K562 (cell line): ENCODE measurements around the gene ADGRB3. TPM values are rescaled to one million over a fixed set of nuclear protein-coding genes. Genes with fewer than 3 reads are reported as not detected.

Source experiments
- BCOR ChIP-seq: fragments of 450-650 bp; IDR thresholded peaks from 2 replicates; pipeline ENCODE4 v1.6.1; 2016
- HDAC3 ChIP-seq: fragments of 450-650 bp; IDR thresholded peaks from 2 replicates; pipeline ENCODE4 v1.6.1; 2018; ENCODE audit warnings: borderline replicate concordance, mild to moderate bottlenecking, moderate library complexity; ENCODE audit not compliant: partially characterized antibody
- HOXB6 ChIP-seq: fragments of 250-450 bp; sonication (Bioruptor Pico); IDR thresholded peaks from 2 replicates; pipeline ENCODE4 v1.5.1; 2022; ENCODE audit warnings: mild to moderate bottlenecking, borderline replicate concordance
- KDM1A ChIP-seq, 2 experiments: fragments of 450-650 bp; IDR thresholded peaks; 2 replicates each; pipeline ENCODE4 v1.6.1; 2016; ENCODE audit warnings: mild to moderate bottlenecking in 2 of 2
- MEF2A ChIP-seq: IDR thresholded peaks from 2 replicates; pipeline ENCODE4 v1.6.1; 2011; ENCODE audit warnings: low read depth, mild to moderate bottlenecking, low read length, moderate library complexity; ENCODE audit not compliant: control insufficient read depth
- NR3C1 ChIP-seq: sonication (generic); formaldehyde crosslinking; IDR thresholded peaks from 2 replicates; pipeline ENCODE4 v1.8.1; 2022; ENCODE audit warnings: missing genetic modification reagents
- SMAD1 ChIP-seq: fragments of 150-350 bp; IDR thresholded peaks from 2 replicates; pipeline ENCODE4 v1.6.1; 2014; ENCODE audit warnings: low read length, low read depth; ENCODE audit not compliant: partially characterized antibody
- SNIP1 ChIP-seq: fragments of 450-650 bp; IDR thresholded peaks from 2 replicates; pipeline ENCODE4 v1.7.1; 2017; ENCODE audit warnings: low read depth, mild to moderate bottlenecking
- TFAM ChIP-seq: fragments of 250-450 bp; sonication (Bioruptor Pico); conservative IDR thresholded peaks from 2 replicates; pipeline ENCODE4 v1.5.0; 2021; ENCODE audit warnings: mild to moderate bottlenecking, moderate library complexity
- ZFP1 ChIP-seq: fragments of 450-650 bp; formaldehyde crosslinking; IDR thresholded peaks from 2 replicates; pipeline ENCODE4 v1.4.0; 2020; ENCODE audit warnings: mild to moderate bottlenecking, mixed read lengths
- ZNF253 ChIP-seq: fragments of 250-450 bp; sonication (Bioruptor Pico); conservative IDR thresholded peaks from 2 replicates; pipeline ENCODE4 v1.6.1; 2021; ENCODE audit warnings: mild to moderate bottlenecking
- ZNF41 ChIP-seq: fragments of 250-450 bp; sonication (Bioruptor Pico); conservative IDR thresholded peaks from 2 replicates; pipeline ENCODE4 v1.4.0; 2020; ENCODE audit warnings: mild to moderate bottlenecking
- ZNF764 ChIP-seq: fragments of 250-450 bp; sonication (Bioruptor Pico); IDR thresholded peaks from 2 replicates; pipeline ENCODE4 v1.4.0; 2020; ENCODE audit warnings: low read depth, mild to moderate bottlenecking, moderate library complexity
- ZNF780A ChIP-seq: fragments of 250-450 bp; sonication (Bioruptor Pico); IDR thresholded peaks from 2 replicates; pipeline ENCODE4 v1.5.0; 2021; ENCODE audit warnings: mild to moderate bottlenecking
- polyA plus RNA-seq, 8 experiments: library from polyadenylated mRNA; depleted of rRNA in 4 of 8; stranded (reverse) in 5 of 8; unstranded in 3 of 8; fragments of >200 nt; fragmentation: Nextera tagmentation in 2 of 8; fragmentation: Illumina TruSeq in 1 of 8; extraction: Ambion mirVana in 2 of 8; extraction: Trizol in 1 of 8; gene quantifications; 2 replicates each; pipeline versions ENCODE4 v1.2.1 to v1.2.3, GENCODE V29; 2011 to 2014; ENCODE audit warnings: inconsistent platforms in 1 of 8, missing spikeins in 1 of 8
- total RNA-seq, 7 experiments: library from RNA; depleted of rRNA in 6 of 7; stranded (reverse); fragments of >200 nt in 6 of 7; fragmentation: Illumina TruSeq in 2 of 7; extraction: Trizol in 2 of 7; gene quantifications; 2 replicates each; pipeline versions ENCODE4 v1.2.1 to v1.2.3, GENCODE V29; 2011 to 2021; ENCODE audit warnings: low replicate concordance in 1 of 7
- TF ChIP-seq, protein P1 (sequence below): fragments of 200-400 bp; formaldehyde crosslinking; IDR thresholded peaks from 2 replicates; pipeline ENCODE4 v1.6.1; 2017; ENCODE audit warnings: mild to moderate bottlenecking, low read depth, low read length, moderate library complexity
- TF ChIP-seq, protein P2 (sequence below): sonication (generic); formaldehyde crosslinking; IDR thresholded peaks from 2 replicates; pipeline ENCODE4 v1.8.1; 2023; ENCODE audit warnings: mild to moderate bottlenecking, missing genetic modification reagents
- TF ChIP-seq, protein P3 (sequence below), 3 experiments: IDR thresholded peaks in 2 of 3; conservative IDR thresholded peaks in 1 of 3; 2 replicates each; pipeline ENCODE4 v1.5.1; 2011 to 2012; ENCODE audit warnings: low read length in 3 of 3, mild to moderate bottlenecking in 3 of 3, control low read depth in 2 of 3, improper control_type of control experiment in 1 of 3, inconsistent platforms in 1 of 3, low read depth in 1 of 3, mixed read lengths in 1 of 3, moderate library complexity in 1 of 3; ENCODE audit not compliant: insufficient read depth in 2 of 3
- TF ChIP-seq, protein P4 (sequence below), 2 experiments: fragments of 450-650 bp; IDR thresholded peaks; 2 replicates each; pipeline ENCODE4 v1.6.1; 2016
- TF ChIP-seq, protein P5 (sequence below): sonication (generic); formaldehyde crosslinking; IDR thresholded peaks from 2 replicates; pipeline ENCODE4 v1.8.0; 2022; ENCODE audit warnings: missing genetic modification reagents, mild to moderate bottlenecking, moderate library complexity, borderline replicate concordance

ADGRB3 gene
- total and polyA plus RNA-seq, 9 of the 15 experiments (the other 6 are each of a cell fraction or from before 2014, with no cell fraction given), result 0.90 to 7.8 (median 2.4) TPM

DNA sequence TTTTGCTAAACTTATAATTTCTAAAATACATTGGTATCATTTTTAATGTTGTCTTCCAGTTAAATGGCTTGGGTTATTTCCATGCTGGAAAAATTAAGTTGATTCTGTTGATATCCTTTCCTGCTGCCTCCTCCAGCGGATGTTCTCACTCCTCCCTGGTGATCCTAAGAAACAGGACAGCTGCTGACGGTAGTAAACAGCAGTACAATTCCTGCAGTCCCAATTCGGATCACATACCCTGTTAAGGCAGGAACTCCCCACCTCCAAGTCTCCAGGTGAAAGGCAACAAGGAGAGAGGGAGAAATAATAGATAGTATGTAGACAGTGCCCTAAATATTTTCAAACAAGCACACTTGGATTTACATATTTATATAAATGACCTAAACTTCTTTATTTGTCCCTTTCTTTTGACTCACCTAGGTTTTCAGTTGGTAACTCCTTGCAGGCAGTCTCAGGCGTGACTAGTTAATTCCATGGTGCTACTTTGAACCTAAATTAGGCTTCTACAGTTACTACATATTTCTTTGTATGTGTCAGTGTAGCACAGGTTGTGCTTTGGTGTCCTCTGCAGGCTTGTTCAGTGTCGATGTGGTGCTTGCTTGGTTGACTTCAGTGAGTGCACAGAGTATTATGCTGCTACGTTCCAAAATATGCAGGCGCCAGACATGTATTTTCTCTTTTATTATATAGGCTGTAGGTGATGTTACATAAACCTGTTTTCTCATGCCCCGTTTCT lies 126.0 kb downstream of the ADGRB3 start (continued):
- TF ChIP-seq, protein P1, sequence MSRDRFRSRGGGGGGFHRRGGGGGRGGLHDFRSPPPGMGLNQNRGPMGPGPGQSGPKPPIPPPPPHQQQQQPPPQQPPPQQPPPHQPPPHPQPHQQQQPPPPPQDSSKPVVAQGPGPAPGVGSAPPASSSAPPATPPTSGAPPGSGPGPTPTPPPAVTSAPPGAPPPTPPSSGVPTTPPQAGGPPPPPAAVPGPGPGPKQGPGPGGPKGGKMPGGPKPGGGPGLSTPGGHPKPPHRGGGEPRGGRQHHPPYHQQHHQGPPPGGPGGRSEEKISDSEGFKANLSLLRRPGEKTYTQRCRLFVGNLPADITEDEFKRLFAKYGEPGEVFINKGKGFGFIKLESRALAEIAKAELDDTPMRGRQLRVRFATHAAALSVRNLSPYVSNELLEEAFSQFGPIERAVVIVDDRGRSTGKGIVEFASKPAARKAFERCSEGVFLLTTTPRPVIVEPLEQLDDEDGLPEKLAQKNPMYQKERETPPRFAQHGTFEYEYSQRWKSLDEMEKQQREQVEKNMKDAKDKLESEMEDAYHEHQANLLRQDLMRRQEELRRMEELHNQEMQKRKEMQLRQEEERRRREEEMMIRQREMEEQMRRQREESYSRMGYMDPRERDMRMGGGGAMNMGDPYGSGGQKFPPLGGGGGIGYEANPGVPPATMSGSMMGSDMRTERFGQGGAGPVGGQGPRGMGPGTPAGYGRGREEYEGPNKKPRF, result no peak
- TF ChIP-seq MEF2A, result no peak
- TF ChIP-seq, protein P2, sequence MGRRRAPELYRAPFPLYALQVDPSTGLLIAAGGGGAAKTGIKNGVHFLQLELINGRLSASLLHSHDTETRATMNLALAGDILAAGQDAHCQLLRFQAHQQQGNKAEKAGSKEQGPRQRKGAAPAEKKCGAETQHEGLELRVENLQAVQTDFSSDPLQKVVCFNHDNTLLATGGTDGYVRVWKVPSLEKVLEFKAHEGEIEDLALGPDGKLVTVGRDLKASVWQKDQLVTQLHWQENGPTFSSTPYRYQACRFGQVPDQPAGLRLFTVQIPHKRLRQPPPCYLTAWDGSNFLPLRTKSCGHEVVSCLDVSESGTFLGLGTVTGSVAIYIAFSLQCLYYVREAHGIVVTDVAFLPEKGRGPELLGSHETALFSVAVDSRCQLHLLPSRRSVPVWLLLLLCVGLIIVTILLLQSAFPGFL (CRISPR knock-in tag), result no peak
- TF ChIP-seq BCOR, result no peak
- TF ChIP-seq ZFP1 (CRISPR knock-in tag), result no peak
- TF ChIP-seq, protein P3, sequence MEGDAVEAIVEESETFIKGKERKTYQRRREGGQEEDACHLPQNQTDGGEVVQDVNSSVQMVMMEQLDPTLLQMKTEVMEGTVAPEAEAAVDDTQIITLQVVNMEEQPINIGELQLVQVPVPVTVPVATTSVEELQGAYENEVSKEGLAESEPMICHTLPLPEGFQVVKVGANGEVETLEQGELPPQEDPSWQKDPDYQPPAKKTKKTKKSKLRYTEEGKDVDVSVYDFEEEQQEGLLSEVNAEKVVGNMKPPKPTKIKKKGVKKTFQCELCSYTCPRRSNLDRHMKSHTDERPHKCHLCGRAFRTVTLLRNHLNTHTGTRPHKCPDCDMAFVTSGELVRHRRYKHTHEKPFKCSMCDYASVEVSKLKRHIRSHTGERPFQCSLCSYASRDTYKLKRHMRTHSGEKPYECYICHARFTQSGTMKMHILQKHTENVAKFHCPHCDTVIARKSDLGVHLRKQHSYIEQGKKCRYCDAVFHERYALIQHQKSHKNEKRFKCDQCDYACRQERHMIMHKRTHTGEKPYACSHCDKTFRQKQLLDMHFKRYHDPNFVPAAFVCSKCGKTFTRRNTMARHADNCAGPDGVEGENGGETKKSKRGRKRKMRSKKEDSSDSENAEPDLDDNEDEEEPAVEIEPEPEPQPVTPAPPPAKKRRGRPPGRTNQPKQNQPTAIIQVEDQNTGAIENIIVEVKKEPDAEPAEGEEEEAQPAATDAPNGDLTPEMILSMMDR (IDR thresholded peaks at IDR 0.05 in 2 of 3, conservative IDR thresholded peaks at IDR 0.05 in 1 of 3; ENCODE audit: insufficient read depth in 2 of 3, low read depth in 1 of 3, low read length in 3 of 3), result peak; percentile 59 to 84 (median 68)
- TF ChIP-seq, protein P4, sequence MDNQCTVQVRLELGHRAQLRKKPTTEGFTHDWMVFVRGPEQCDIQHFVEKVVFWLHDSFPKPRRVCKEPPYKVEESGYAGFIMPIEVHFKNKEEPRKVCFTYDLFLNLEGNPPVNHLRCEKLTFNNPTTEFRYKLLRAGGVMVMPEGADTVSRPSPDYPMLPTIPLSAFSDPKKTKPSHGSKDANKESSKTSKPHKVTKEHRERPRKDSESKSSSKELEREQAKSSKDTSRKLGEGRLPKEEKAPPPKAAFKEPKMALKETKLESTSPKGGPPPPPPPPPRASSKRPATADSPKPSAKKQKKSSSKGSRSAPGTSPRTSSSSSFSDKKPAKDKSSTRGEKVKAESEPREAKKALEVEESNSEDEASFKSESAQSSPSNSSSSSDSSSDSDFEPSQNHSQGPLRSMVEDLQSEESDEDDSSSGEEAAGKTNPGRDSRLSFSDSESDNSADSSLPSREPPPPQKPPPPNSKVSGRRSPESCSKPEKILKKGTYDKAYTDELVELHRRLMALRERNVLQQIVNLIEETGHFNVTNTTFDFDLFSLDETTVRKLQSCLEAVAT (IDR thresholded peaks at IDR 0.05), result no peak
- TF ChIP-seq SMAD1, result no peak
- TF ChIP-seq ZNF41, result no peak
- no peak for TF ChIP-seq TFAM (CRISPR knock-in tag)
- TF ChIP-seq, protein P5, sequence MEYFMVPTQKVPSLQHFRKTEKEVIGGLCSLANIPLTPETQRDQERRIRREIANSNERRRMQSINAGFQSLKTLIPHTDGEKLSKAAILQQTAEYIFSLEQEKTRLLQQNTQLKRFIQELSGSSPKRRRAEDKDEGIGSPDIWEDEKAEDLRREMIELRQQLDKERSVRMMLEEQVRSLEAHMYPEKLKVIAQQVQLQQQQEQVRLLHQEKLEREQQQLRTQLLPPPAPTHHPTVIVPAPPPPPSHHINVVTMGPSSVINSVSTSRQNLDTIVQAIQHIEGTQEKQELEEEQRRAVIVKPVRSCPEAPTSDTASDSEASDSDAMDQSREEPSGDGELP, result no peak
- TF ChIP-seq KDM1A (IDR thresholded peaks at IDR 0.05), result no peak
- no peak for TF ChIP-seq NR3C1 (CRISPR knock-in tag)
- TF ChIP-seq ZNF780A (CRISPR knock-in tag), result no peak
- TF ChIP-seq ZNF764 (CRISPR knock-in tag), result no peak
- no peak for TF ChIP-seq HDAC3
- no peak for TF ChIP-seq ZNF253 (CRISPR knock-in tag)
- no peak for TF ChIP-seq HOXB6 (CRISPR knock-in tag)
- TF ChIP-seq SNIP1, result no peak
